ENCODE measurements around the gene CCDC182.

CCDC182 gene

DNA sequence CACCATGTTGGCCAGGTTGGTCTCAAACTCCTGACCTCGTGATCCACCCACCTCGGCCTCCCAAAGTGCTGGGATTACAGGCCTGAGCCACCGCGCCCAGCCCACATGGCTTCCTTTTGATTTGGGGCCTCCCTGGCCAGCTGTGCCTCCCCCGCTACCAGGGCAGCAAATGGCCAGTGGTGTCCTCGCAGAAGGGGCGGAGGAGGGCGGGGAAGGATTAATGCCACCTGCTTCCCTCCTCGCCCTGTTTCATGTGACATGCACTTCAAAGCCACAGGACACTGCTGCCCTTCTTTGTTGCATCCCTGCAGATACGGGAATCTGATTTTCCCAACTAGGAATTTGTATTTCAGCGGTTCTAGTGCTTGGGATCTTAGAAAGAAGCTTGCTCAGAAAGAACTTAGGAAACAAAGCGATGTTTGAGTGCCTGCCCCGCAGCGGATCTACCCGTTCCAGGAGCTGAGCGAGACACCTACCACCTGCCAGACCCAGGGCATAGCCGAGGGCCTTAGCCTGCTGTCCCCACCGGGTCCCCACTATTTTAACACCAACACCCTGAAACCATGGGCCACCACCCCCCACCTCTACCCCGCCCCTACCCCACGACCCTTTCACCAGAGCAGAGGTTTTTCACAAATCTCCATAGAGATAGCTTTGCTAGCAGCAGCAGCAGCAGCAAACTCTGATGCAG is 37.7 kb upstream of the CCDC182 start:
- TF ChIP-seq, protein P1, sequence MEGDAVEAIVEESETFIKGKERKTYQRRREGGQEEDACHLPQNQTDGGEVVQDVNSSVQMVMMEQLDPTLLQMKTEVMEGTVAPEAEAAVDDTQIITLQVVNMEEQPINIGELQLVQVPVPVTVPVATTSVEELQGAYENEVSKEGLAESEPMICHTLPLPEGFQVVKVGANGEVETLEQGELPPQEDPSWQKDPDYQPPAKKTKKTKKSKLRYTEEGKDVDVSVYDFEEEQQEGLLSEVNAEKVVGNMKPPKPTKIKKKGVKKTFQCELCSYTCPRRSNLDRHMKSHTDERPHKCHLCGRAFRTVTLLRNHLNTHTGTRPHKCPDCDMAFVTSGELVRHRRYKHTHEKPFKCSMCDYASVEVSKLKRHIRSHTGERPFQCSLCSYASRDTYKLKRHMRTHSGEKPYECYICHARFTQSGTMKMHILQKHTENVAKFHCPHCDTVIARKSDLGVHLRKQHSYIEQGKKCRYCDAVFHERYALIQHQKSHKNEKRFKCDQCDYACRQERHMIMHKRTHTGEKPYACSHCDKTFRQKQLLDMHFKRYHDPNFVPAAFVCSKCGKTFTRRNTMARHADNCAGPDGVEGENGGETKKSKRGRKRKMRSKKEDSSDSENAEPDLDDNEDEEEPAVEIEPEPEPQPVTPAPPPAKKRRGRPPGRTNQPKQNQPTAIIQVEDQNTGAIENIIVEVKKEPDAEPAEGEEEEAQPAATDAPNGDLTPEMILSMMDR (IDR thresholded peaks at IDR 0.05; ENCODE audit: control extremely low read depth, extremely low read depth, low read depth, missing control alignments) = no peak
- CTCF ChIA-PET = interaction anchor here (0.7 to 3.4 kb wide), 41 partner anchors 8 to 714 kb away, joined by 3 to 24 read pairs (median 4); no protein-coding TSS in a partner anchor
- DNase-seq (ENCODE audit: extremely low spot score) = no peak
- POLR2A ChIA-PET = interaction anchor here (0.6 kb wide), 1 partner anchor 1930 kb away, joined by 6 read pairs; no protein-coding TSS in a partner anchor

- TF ChIP-seq, protein P1 (IDR thresholded peaks at IDR 0.05; ENCODE audit: control extremely low read depth, extremely low read depth, low read depth, missing control alignments) = no peak
- no peak for DNase-seq (ENCODE audit: extremely low spot score)
- ChIA-PET POLR2A (no interaction called here), CTCF (interaction anchor here (0.7 to 3.4 kb wide), 10 partner anchors 9 to 653 kb away, joined by 3 to 22 read pairs (median 12); no protein-coding TSS in a partner anchor)
Observed at GRCh38 chr17:57782062-57782490, 37.0 kb upstream of the CCDC182 start.

DNA sequence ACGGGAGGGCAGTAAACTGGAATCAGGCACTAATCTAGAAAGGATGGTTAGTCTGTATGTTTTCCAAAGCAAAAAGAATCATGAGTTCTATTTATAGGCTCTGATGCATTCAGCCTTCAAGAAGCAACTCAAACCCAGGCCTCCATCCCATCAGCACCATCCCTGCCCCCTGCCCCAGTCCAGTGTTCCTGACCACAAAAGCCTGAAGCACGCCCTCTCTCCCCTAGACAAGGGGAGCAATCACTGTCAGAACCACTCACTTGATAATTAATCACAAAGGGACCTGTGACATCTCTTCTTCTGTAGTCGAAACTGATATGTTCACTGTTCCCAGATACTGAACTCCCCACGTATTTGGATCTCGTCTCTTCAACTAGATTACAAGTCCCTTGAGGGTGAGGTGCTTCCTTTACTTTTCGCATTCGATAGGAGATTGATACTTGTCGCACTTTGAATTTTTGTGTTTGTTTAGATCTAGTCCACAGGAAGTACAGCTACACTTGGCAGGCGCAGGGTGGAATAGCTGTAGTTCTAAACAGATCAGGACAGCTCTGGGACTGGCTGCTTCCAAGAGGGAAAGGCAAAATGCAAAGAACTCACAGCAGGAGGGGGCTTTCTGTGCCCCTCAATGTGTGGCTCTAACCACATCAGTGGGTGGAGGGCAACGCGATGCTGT is 36.4 kb upstream of the CCDC182 start:
- TF ChIP-seq, protein P1 (IDR thresholded peaks at IDR 0.05; ENCODE audit: control extremely low read depth, extremely low read depth, low read depth, missing control alignments) = no peak
- DNase-seq (ENCODE audit: extremely low spot score) = no peak
- CTCF ChIA-PET = interaction anchor here (0.7 to 3.4 kb wide), 6 partner anchors 9 to 539 kb away, joined by 3 to 18 read pairs (median 4); no protein-coding TSS in a partner anchor
- POLR2A ChIA-PET = no interaction called here

DNA sequence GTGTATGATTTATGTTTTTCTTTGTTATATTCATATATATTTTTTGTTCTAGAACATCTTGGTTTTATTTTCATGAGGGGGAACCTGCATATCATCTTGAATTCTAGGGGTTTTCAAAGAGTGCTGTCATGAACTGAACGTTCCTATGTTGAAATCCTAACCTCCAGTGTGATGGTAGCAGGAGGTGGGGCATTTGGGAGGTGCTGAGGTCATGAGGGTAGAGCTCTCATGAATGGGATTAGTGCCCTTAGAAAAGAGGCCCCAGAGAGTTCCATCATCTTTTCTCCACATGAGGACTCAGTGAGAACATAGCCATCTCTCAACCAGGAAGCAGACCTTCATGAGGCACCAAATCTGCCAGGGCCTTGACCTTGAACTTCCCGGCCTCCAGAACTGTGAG is 34.6 kb upstream of the CCDC182 start:
- TF ChIP-seq, protein P1 (IDR thresholded peaks at IDR 0.05; ENCODE audit: control extremely low read depth, extremely low read depth, low read depth, missing control alignments) = no peak
- CTCF ChIA-PET = interaction anchor here (1.3 to 1.7 kb wide), 2 partner anchors 11 to 13 kb away, joined by 3 to 5 read pairs; no protein-coding TSS in a partner anchor
- POLR2A ChIA-PET = no interaction called here
- DNase-seq (ENCODE audit: extremely low spot score) = no peak

DNA sequence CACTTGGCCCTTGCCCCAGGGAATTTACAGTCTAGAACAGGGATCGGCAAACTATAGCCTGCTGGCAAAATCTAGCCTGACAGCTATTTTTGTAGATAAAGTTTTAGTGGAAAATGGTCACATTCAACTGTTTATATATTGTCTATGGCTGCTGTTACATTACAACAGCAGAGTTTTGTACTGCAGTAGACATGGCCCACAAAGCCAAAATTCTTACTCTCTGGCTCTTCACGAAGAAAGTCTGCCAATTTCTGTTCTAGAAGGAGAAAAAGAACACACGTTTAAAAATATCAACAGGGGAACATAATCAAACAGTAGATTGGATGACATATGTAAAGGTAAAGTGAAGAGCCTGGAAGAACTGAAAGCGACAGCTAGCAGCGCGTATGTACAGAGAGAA is 33.2 kb upstream of the CCDC182 start:
- TF ChIP-seq, protein P1 (IDR thresholded peaks at IDR 0.05; ENCODE audit: control extremely low read depth, extremely low read depth, low read depth, missing control alignments) = no peak
- POLR2A ChIA-PET = no interaction called here
- CTCF ChIA-PET = no interaction called here
- DNase-seq (ENCODE audit: extremely low spot score) = no peak

DNA sequence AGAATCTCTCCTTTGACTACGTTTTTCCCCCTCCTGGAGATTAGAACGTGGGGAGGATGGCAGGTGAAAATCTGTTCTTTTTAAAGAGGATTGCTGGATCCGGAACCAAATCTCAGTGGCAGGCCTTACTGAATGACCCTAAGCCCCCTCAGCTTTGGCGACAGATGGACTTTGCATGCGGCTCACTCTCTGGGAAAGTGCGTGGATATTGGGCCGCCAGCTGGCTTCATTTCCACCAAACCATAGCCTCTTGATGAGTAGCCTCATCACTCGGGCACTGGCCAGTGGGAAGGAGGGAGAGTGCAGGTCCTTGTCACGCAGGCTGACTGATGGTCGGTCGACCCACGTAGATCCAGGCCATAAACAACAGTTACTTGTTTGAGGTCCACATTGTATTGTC is 31.3 kb upstream of the CCDC182 start:
- no peak for DNase-seq (ENCODE audit: extremely low spot score)
- CTCF ChIA-PET = interaction anchor here (0.8 to 1.0 kb wide), 3 partner anchors 10 to 42 kb away, joined by 3 read pairs; no protein-coding TSS in a partner anchor
- POLR2A ChIA-PET = no interaction called here
- TF ChIP-seq, protein P1 (IDR thresholded peaks at IDR 0.05; ENCODE audit: control extremely low read depth, extremely low read depth, low read depth, missing control alignments) = no peak

Data from GM10248 (cell line).